ENCODE measurements around the gene SPEF2. TPM values are rescaled to one million over a fixed set of nuclear protein-coding genes. Genes with fewer than 3 reads are reported as not detected.

Gene SPEF2
- total RNA-seq, 1 experiment from 2014 or later: 10.6 TPM

DNA sequence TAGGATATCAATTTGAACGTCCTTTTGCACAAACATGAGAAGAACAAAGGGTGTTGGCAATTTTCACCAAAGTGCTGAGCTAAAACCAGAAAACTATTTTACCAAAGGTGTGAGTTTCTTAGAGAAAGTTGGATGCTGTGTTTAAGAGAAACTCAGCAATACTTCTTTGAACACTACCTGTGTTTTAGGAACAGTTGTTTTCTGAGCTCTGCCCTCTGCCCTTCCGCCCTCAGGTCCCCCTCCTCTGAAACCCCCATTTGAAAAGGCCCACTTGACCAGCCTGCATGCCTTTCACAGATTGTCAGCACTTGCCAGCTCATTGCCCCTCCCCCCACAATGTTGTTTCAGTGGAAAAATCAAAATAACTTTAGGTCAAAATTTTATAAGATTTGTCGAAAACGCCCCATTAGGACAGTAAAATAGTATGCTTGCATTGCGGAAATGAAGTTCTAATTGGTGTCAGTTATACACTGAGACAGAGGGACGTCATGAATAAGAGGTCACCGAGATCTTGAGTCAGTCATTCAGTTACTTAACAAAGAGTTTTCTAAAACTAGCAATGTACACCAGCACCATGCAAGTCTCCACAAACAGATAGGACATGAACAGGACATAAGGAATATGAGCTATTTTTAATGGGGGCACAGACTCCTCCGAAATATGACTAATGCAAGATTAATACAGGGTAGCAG is 177.2 kb downstream of the SPEF2 start:
- Histone ChIP-seq H3K4me1 (replicated peaks; ENCODE audit: insufficient read depth) (no peaks in the 10 kb centered on the region), H3K27me3 (ENCODE audit: insufficient read depth, low read depth) (no peaks in the 10 kb centered on the region), H3K4me2 (no peak overlapping the region), H4K20me1 (ENCODE audit: insufficient read depth) (no peaks in the 10 kb centered on the region), H3K36me3 (ENCODE audit: low read depth) (no peaks in the 10 kb centered on the region), H3F3A (ENCODE audit: insufficient read depth, low read depth) (no peaks in the 10 kb centered on the region), H3K79me2 (ENCODE audit: low read depth) (no peaks in the 10 kb centered on the region), H3K9me2 (ENCODE audit: insufficient read depth) (no peaks in the 10 kb centered on the region), H2AFZ (no peak overlapping the region), H3K4me3 (no peak overlapping the region), H3K9me3 (ENCODE audit: insufficient read depth, low read depth) (no peaks in the 10 kb centered on the region), H3K27ac (no peak overlapping the region)
- TF ChIP-seq EZH2 (IDR thresholded peaks at IDR 0.05; ENCODE audit: low read depth): no peak
- TF ChIP-seq, protein P1, sequence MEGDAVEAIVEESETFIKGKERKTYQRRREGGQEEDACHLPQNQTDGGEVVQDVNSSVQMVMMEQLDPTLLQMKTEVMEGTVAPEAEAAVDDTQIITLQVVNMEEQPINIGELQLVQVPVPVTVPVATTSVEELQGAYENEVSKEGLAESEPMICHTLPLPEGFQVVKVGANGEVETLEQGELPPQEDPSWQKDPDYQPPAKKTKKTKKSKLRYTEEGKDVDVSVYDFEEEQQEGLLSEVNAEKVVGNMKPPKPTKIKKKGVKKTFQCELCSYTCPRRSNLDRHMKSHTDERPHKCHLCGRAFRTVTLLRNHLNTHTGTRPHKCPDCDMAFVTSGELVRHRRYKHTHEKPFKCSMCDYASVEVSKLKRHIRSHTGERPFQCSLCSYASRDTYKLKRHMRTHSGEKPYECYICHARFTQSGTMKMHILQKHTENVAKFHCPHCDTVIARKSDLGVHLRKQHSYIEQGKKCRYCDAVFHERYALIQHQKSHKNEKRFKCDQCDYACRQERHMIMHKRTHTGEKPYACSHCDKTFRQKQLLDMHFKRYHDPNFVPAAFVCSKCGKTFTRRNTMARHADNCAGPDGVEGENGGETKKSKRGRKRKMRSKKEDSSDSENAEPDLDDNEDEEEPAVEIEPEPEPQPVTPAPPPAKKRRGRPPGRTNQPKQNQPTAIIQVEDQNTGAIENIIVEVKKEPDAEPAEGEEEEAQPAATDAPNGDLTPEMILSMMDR (conservative IDR thresholded peaks at IDR 0.05): no peak
- no TSS peak for BruUV-seq (replicated peaks)
- intact Hi-C loops (cut with micrococcal nuclease; ENCODE audit: unreplicated experiment): no loop called here
- POLR2A ChIA-PET (ENCODE audit: unreplicated experiment): no interaction called here
- no peak for DNase-seq
- CTCF ChIA-PET: interaction anchor here (0.7 kb wide), 1 partner anchor 26 kb away, joined by 3 read pairs; no protein-coding TSS in a partner anchor

DNA sequence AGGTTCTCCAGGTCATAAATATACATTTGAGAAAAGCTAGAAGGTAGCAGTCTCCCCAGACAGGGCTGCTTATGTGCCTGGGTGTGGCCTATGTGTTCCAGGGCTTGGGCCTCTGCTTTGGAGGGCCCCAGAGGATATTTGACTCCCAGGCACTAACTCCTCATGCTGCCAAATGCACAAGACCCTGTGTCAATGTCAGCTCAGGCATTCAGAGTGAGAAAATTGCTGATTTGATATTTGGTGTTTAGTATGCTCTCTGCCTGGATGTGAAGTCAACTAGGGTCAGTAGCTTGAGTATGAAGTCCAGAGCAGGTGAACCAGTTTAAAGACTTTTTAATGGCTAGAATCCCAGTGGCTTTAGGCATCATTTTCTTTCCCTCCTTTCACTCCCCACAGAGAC is 181.5 kb downstream of the SPEF2 start:
- no peak overlapping the region for H2AFZ ChIP-seq
- intact Hi-C loops (cut with micrococcal nuclease; ENCODE audit: unreplicated experiment): no loop called here
- TF ChIP-seq, protein P1 (conservative IDR thresholded peaks at IDR 0.05): no peak
- no peak for TF ChIP-seq EZH2 (IDR thresholded peaks at IDR 0.05; ENCODE audit: low read depth)
- H3K27me3 ChIP-seq (ENCODE audit: insufficient read depth, low read depth): no peaks in the 10 kb centered on the region
- no peak for DNase-seq
- H3K27ac ChIP-seq: no peak overlapping the region
- H3K4me1 ChIP-seq (replicated peaks; ENCODE audit: insufficient read depth): no peaks in the 10 kb centered on the region
- H4K20me1 ChIP-seq (ENCODE audit: insufficient read depth): no peaks in the 10 kb centered on the region
- H3K9me3 ChIP-seq (ENCODE audit: insufficient read depth, low read depth): no peaks in the 10 kb centered on the region
- H3K36me3 ChIP-seq (ENCODE audit: low read depth): no peaks in the 10 kb centered on the region
- no peaks in the 10 kb centered on the region for H3K9me2 ChIP-seq (ENCODE audit: insufficient read depth)
- H3K79me2 ChIP-seq (ENCODE audit: low read depth): no peaks in the 10 kb centered on the region
- ChIA-PET POLR2A (ENCODE audit: unreplicated experiment) (no interaction called here), CTCF (no interaction called here)
- no peak overlapping the region for H3K4me2 ChIP-seq
- H3K4me3 ChIP-seq: no peak overlapping the region
- H3F3A ChIP-seq (ENCODE audit: insufficient read depth, low read depth): no peaks in the 10 kb centered on the region
- no TSS peak for BruUV-seq (replicated peaks)

DNA sequence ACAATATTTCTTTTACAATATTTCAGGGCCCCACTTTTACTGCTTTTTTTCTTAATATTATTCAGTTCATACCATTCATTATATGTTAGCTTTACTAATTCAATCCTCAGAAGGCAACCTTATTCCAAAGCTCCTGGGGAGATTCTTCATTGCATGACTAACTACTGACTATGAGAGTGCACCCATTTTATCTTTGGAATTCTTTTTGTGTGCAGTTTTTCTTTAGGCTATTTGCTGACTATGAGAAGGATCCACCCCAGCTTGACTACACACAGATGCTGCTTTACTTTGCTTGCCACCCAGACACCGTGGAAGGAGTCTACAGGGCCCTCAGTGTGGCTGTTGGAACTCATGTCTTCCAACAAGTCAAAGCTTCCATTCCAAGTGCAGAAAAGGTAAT is 182.1 kb downstream of the SPEF2 start:
- POLR2A ChIA-PET (ENCODE audit: unreplicated experiment): no interaction called here
- Histone ChIP-seq H3K9me2 (ENCODE audit: insufficient read depth) (no peaks in the 10 kb centered on the region), H3K4me1 (replicated peaks; ENCODE audit: insufficient read depth) (no peaks in the 10 kb centered on the region), H3K27ac (no peak overlapping the region), H3K36me3 (ENCODE audit: low read depth) (no peaks in the 10 kb centered on the region), H3K9me3 (ENCODE audit: insufficient read depth, low read depth) (no peaks in the 10 kb centered on the region), H3K4me3 (no peak overlapping the region), H2AFZ (no peak overlapping the region), H3K4me2 (no peak overlapping the region), H3K27me3 (ENCODE audit: insufficient read depth, low read depth) (no peaks in the 10 kb centered on the region), H3F3A (ENCODE audit: insufficient read depth, low read depth) (no peaks in the 10 kb centered on the region), H3K79me2 (ENCODE audit: low read depth) (no peaks in the 10 kb centered on the region), H4K20me1 (ENCODE audit: insufficient read depth) (no peaks in the 10 kb centered on the region)
- intact Hi-C loops (cut with micrococcal nuclease; ENCODE audit: unreplicated experiment): no loop called here
- no peak for TF ChIP-seq EZH2 (IDR thresholded peaks at IDR 0.05; ENCODE audit: low read depth)
- TF ChIP-seq, protein P1 (conservative IDR thresholded peaks at IDR 0.05): no peak
- DNase-seq: no peak
- CTCF ChIA-PET: no interaction called here
- BruUV-seq (replicated peaks): no TSS peak
